HG02642 (cell line): Measurements from ENCODE around the gene NFATC2IP.
"Not testable (repeated sequence)": the region's sequence is repeated elsewhere in the genome, so short reads cannot be mapped to it uniquely, and the experiment has no call there.

Source experiments
- ATAC-seq: cut with Tn5 transposase; IDR thresholded peaks from one replicate; pipeline ENCODE4 v1.9.1; 2021; ENCODE audit warnings: mild to moderate bottlenecking; ENCODE audit not compliant: unreplicated experiment, poor library complexity

Gene NFATC2IP

DNA sequence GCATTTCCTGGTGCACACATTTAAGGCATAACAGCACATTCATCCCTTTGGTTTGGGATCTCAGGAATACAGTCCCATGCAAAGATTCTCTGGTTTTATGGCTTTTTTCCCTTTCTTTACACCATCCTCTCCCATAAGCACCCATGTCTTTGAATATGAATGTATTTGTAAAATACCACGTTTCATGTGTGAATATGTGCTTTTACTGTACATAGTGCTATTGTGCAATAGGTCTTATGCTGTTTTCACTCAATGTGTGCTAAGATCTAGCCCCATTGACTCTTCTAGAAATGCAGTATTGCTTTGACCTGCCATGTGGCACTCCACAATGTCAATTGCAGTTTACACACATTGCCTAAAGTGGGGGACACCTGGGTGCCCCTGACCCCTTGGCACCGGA, 13.8 kb downstream of the NFATC2IP start:
- ATAC-seq, result no peak

DNA sequence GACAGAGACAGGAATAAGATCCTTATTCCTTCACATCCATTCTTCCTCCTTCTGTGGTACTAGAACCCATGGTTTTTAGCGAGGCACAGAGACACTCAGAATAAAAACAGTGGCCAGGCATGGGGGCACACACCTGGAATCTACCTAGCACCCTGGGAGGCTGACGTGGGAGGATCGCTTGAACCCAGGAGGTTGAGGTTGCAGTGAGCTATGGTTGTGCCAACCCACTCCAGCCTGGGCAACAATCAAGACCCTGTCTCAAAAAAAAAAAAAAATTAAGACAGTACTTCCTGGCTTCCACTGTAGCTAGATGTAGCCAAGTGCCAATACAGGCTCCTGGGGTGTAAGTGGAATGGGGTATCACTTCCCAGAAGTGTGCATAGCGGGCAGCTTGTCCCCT, 16.4 kb downstream of the NFATC2IP start:
- ATAC-seq, result no peak

GRCh38 chr16:28969696-28970095, 19.0 kb downstream of the NFATC2IP start:
- not testable (repeated sequence) for ATAC-seq

DNA sequence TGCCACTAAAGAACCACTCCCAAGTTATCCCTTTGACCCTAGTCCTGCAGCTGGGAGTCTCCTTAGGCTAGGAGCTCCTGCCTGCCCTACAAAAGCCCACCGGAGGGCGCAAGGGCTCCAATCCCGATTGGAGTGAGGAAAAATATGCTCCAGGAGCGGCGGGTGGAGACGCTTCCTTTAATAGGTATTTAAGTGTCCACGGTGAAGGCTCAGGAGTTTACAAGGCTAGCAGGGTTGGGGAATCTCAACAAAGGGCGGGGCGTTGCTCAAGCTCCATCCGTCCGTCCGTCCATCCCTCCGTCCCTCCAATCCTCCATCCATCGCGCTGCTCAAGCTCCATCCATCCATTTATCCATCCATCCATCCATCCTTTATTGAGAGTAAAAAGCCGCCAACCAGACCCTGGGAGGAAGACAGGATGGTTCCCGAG, 23.3 kb downstream of the NFATC2IP start:
- ATAC-seq, result peak; percentile 10

DNA sequence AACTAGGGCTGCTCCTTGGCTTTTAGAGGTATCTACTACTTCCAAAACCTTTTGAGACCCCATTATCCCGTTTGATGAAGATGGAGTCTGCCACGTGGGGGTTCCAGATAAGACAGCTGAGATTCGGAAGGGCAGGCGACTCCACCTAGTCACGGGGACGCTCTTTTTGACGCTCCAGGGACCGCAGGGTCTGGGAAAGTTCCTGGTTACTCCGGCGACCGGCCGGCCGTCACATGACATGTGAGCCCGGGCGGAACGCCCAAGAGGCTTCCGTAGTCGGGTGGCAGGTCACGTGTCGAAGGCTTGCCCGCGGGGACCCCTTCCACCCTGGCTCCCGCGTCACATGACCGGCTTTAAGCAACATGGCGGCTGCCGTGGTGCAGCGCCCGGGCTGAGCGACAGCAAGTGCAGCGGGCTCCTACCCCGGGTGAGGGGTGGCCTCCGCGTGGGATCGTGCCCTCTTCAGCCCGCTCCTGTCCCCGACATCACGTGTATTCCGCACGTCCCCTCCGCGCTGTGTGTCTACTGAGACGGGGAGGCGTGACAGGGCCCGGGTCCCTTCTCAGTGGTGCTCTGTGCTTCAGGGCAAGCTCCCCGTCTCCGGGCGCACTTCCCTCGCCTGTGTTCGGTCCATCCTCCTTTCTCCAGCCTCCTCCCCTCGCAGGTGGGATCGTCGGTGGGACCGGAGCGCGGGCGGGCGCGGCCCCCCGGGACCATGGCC, 23.9 kb downstream of the NFATC2IP start, which contains the start of gene SPNS1:
SPNS1 (plus strand) TSS at position 342 of the 721 bp plus-strand sequence; CDS start at position 716, 374 bp downstream.
- ATAC-seq, result peak; percentile 93

DNA sequence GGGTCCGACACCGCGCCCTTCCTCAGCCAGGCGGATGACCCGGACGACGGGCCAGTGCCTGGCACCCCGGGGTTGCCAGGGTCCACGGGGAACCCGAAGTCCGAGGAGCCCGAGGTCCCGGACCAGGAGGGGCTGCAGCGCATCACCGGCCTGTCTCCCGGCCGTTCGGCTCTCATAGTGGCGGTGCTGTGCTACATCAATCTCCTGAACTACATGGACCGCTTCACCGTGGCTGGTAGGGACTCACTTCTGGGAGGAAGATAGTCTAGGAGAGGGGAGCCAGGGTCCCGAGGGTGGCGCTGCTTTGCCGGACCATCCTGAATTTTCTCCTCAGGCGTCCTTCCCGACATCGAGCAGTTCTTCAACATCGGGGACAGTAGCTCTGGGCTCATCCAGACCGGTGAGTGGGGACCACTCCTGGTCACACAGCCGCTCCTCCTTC, 24.4 kb downstream of the NFATC2IP start:
- ATAC-seq, result no peak

GRCh38 chr16:28977703-28978662, 27.2 kb downstream of the NFATC2IP start:
- no peak for ATAC-seq

DNA sequence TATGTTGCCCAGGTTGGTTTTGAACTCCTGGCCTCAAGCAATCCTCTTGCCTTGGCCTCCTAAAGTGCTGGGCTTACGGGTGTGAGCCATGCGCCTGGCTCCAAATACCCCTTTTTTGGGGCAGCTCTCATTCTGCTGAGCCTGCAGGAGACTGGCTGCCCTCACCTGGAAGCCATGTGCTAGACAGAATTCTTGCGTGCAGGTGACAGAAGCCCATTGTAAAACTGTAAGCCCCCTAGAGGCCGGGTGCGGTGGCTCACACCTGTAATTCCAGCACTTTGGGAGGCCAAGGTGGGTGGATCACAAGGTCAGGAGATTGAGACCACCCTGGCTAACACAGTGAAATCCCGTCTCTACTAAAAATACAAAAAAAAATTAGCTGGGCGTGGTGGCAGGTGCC, 29.6 kb downstream of the NFATC2IP start:
- not testable (repeated sequence) for ATAC-seq

- ATAC-seq, result no peak
Observed at GRCh38 chr16:28980929-28981328, 30.2 kb downstream of the NFATC2IP start.

- no peak for ATAC-seq
Observed at GRCh38 chr16:28981517-28981916, 30.8 kb downstream of the NFATC2IP start.

GRCh38 chr16:28982418-28982817, 31.7 kb downstream of the NFATC2IP start:
- ATAC-seq, result no peak

- no peak for ATAC-seq
Observed at GRCh38 chr16:28982949-28983348, 32.2 kb downstream of the NFATC2IP start.

DNA sequence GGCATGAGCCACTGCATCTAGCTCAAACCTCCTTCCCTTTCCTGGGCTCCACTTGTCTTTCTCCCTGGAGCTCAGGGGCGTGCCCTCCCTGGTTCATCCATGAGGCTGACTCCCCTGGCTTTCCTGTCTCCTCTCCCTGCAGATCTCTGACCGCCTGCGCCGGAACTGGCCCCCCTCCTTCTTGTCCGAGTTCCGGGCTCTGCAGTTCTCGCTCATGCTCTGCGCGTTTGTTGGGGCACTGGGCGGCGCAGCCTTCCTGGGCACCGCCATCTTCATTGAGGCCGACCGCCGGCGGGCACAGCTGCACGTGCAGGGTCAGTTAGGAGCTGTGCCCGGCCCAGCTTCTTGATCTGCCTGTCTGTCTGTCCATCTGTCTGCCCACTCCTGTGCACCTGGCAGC, 32.9 kb downstream of the NFATC2IP start:
- ATAC-seq, result no peak

- ATAC-seq, result no peak
Observed at GRCh38 chr16:28984091-28984490, 33.4 kb downstream of the NFATC2IP start.

DNA sequence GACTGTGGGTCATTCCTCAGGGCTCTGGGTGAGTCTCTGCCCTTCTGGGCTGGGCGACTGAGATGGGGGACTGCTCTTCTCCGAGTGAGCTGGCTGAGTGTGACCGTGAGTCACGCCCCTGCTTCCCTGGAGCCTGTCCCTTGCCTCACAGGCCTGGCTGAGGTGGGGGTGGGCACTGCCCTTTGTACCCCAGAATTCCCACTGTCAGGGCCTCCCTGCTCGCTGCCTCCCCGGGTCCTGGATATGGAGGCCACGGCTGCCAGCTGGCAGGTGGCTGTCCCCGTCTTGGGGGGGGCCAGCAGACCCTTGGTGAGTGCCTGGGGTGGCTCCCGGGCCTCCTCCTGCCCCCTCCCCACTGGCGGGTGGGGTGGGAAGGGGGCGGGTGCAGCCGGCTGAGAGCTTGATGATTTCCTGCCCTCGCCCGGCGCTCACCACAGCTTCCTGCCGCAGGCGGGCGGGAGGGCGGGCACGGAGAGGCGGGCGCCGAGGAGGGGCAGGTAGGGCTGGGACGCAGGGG, 33.9 kb downstream of the NFATC2IP start, which contains the start of gene LAT:
LAT (plus strand) TSS at position 434 of the 517 bp plus-strand sequence. CDS start 366 bp downstream, outside the sequence.
- ATAC-seq, result peak; percentile 54

DNA sequence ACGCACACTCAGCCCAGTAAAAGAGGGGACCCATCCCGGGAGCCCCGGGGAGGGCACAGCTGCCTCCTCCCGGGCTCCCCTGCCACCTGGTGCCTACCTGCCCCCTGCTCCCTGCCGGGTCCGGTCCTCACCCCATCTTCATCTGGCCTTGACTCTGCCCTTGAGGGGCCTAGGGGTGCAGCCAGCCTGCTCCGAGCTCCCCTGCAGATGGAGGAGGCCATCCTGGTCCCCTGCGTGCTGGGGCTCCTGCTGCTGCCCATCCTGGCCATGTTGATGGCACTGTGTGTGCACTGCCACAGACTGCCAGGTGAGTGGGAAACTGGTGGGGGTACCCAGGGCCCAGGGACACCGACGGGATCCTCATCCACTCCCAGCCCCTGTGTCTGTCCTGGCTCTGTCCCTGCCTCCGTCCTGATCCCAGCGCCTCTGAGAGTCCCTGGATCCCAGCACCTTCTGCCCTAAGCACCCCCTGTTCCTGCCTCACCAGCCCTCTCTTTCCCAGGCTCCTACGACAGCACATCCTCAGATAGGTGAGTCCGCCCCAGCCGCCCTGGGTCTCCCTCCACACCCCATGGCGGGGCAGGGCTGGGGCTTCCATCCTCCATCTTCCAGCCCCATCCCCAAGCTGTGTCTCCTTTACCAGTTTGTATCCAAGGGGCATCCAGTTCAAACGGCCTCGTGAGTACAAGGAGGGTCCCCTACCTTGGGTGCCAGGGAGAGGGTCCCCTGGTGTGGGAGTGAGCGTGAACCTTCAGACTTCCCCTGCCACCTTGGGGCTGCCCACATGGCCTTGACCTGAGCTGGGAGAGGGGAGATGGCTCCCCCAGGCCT, 34.7 kb downstream of the NFATC2IP start:
- ATAC-seq, result no peak

DNA sequence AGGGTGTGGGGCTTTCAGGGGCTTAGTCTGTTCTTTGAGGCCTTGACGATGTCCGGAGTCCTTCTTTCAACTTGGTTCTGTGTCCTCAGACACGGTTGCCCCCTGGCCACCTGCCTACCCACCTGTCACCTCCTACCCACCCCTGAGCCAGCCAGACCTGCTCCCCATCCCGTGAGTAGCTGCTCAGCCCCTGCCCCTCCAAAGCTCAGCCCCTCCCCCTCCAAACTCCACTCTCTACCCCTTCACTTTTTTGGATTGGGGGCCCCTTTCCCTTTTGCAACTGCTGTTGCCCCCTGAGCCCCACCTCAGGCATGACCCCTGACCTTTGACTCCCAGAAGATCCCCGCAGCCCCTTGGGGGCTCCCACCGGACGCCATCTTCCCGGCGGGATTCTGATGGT, 35.3 kb downstream of the NFATC2IP start:
- ATAC-seq, result no peak

- ATAC-seq, result no peak
Observed at GRCh38 chr16:28986492-28986891, 35.8 kb downstream of the NFATC2IP start.

GRCh38 chr16:28987170-28987853, 36.6 kb downstream of the NFATC2IP start:
- ATAC-seq, result no peak
